Hepatocyte (in vitro differentiated cells): Measurements from ENCODE around the gene RIMBP2. TPM values are rescaled to one million over a fixed set of nuclear protein-coding genes. Genes with fewer than 3 reads are reported as not detected.

Source experiments
- DNase-seq: peaks from one replicate; pipeline ENCODE4 v3.0.0-alpha.2; 2016; ENCODE audit warnings: low spot score
- H2AFZ ChIP-seq: fragments of 200-600 bp; sonication (generic); 2 replicates; pipeline ENCODE4 v1.6.0; 2016; ENCODE audit warnings: antibody characterized with exemption, mild to moderate bottlenecking
- H3K27ac ChIP-seq: fragments of 200-600 bp; sonication (generic); 2 replicates; pipeline ENCODE4 v1.5.1; 2016; ENCODE audit warnings: mild to moderate bottlenecking
- H3K27me3 ChIP-seq: fragments of 200-600 bp; sonication (generic); 2 replicates; pipeline ENCODE4 v1.6.1; 2016
- H3K36me3 ChIP-seq: fragments of 200-600 bp; sonication (generic); replicated peaks from 2 replicates; pipeline ENCODE4 v1.5.1; 2016; ENCODE audit warnings: low read depth; ENCODE audit not compliant: insufficient read depth
- H3K4me1 ChIP-seq: fragments of 200-600 bp; sonication (generic); 2 replicates; pipeline ENCODE4 v1.5.1; 2016; ENCODE audit warnings: mild to moderate bottlenecking, moderate library complexity; ENCODE audit not compliant: insufficient read depth
- H3K4me2 ChIP-seq: fragments of 200-600 bp; sonication (generic); 2 replicates; pipeline ENCODE4 v1.6.0; 2016
- H3K4me3 ChIP-seq: fragments of 200-600 bp; sonication (generic); 2 replicates; pipeline ENCODE4 v1.5.1; 2016; ENCODE audit warnings: mild to moderate bottlenecking
- H3K79me2 ChIP-seq: fragments of 200-600 bp; sonication (generic); 2 replicates; pipeline ENCODE4 v1.6.0; 2017; ENCODE audit warnings: mild to moderate bottlenecking
- H3K9me2 ChIP-seq: fragments of 200-600 bp; sonication (generic); replicated peaks from 2 replicates; pipeline ENCODE4 v1.6.0; 2017; ENCODE audit warnings: mild to moderate bottlenecking; ENCODE audit not compliant: insufficient read depth
- H3K9me3 ChIP-seq: fragments of 200-600 bp; sonication (generic); 2 replicates; pipeline ENCODE4 v1.5.1; 2016; ENCODE audit warnings: low read depth, mild to moderate bottlenecking
- H4K20me1 ChIP-seq: fragments of 200-600 bp; sonication (generic); 2 replicates; pipeline ENCODE4 v1.6.0; 2016; ENCODE audit warnings: mild to moderate bottlenecking; ENCODE audit not compliant: insufficient read depth, poor library complexity, severe bottlenecking
- CTCF ChIP-seq: fragments of 200-600 bp; sonication (generic); IDR thresholded peaks from 2 replicates; pipeline ENCODE4 v1.5.1; 2016; ENCODE audit warnings: antibody characterized with exemption, mild to moderate bottlenecking; ENCODE audit not compliant: poor library complexity
- EZH2 ChIP-seq: fragments of 200-600 bp; sonication (generic); IDR thresholded peaks from 2 replicates; pipeline ENCODE4 v1.6.1; 2016; ENCODE audit warnings: antibody characterized with exemption, mild to moderate bottlenecking, borderline replicate concordance
- EZH2phosphoT487 ChIP-seq: fragments of 200-600 bp; sonication (generic); IDR thresholded peaks from one replicate; pipeline ENCODE4 v1.6.1; 2018; ENCODE audit warnings: antibody characterized with exemption, mild to moderate bottlenecking, low read depth, moderate library complexity; ENCODE audit not compliant: unreplicated experiment, severe bottlenecking
- WGBS: methylation state at CpG from one replicate; pipeline ENCODE4 v1.1.6; 2016; ENCODE audit warnings: low lambda C conversion rate; ENCODE audit errors: missing lambda C conversion rate; 5-methylcytosine and 5-hydroxymethylcytosine counted together
- polyA plus RNA-seq: library from polyadenylated mRNA; unstranded; fragments of >200 nt; fragmentation: Nextera tagmentation; extraction: Ambion mirVana; gene quantifications from 2 replicates; pipeline ENCODE4 v1.2.1, GENCODE V29; 2016
- total RNA-seq: library from RNA; depleted of rRNA; stranded (reverse); fragments of >200 nt; gene quantifications from 2 replicates; pipeline ENCODE4 v1.2.3, GENCODE V29; 2014

The RIMBP2 gene
- total and polyA plus RNA-seq, 2 experiments from 2014 or later: 2.5 to 4.4 TPM

DNA sequence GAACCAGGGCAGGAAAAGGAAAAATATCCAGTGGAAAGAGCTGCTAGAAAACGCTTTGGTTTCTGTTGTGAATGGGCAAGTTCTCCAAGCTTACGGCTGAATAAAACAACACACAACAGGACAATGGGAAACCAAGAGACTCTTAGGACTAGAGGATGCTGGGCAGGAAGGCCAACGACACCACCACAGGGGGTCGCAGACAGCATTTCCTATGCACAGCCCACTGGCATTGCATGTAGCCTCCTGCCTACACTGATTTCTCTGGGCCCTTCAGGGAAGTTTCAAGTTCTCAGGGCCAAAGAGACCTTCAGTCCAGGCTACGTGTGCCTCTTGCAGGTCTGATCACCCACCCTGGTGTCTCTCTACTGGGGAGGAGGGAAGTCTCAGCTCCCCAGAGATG, 108.0 kb downstream of the RIMBP2 start:
- no peaks in the 10 kb centered on the region for H3K36me3 ChIP-seq
- DNase-seq: no peak
- H2AFZ ChIP-seq: no peak overlapping the region
- H3K4me1 ChIP-seq: no peaks in the 10 kb centered on the region
- H3K27ac ChIP-seq: no peak overlapping the region
- no peaks in the 10 kb centered on the region for H3K27me3 ChIP-seq
- H3K9me2 ChIP-seq: no peaks in the 10 kb centered on the region
- no peak overlapping the region for H3K4me2 ChIP-seq
- H4K20me1 ChIP-seq: no peaks in the 10 kb centered on the region
- no peaks in the 10 kb centered on the region for H3K9me3 ChIP-seq
- TF ChIP-seq EZH2 (no peak), CTCF (no peak), EZH2phosphoT487 (no peak)
- no peak overlapping the region for H3K4me3 ChIP-seq
- H3K79me2 ChIP-seq: no peaks in the 10 kb centered on the region
- WGBS: 67% methylated on average over 5 of the region's 5 CpGs

DNA sequence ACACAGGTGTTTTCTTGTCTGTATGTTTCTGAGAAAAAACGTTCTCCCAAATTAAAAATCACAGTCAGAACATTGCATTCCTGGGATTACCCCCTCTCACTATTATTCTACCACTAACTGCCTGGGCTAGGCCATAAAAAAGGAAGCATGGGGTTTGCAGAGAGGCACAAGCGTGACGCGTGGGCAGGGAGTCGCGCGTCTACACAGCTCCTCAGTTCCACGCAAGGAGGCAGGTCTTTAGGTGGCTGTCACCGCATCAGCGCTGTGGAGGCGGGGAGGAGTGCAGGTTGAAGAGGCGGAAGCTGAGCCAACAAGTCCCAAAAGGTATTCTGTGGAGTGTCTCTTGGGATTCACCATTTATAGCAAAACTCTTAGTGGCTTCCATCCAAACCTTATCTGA, 109.9 kb downstream of the RIMBP2 start:
- DNase-seq: no peak
- WGBS: 91% methylated on average over 12 of the region's 12 CpGs
- H2AFZ ChIP-seq: no peak overlapping the region
- no peaks in the 10 kb centered on the region for H3K4me1 ChIP-seq
- H3K27me3 ChIP-seq: no peaks in the 10 kb centered on the region
- H3K36me3 ChIP-seq: no peaks in the 10 kb centered on the region
- no peaks in the 10 kb centered on the region for H3K9me3 ChIP-seq
- no peaks in the 10 kb centered on the region for H3K9me2 ChIP-seq
- no peaks in the 10 kb centered on the region for H4K20me1 ChIP-seq
- H3K4me3 ChIP-seq: no peak overlapping the region
- TF ChIP-seq EZH2phosphoT487 (no peak), CTCF (no peak), EZH2 (no peak)
- no peak overlapping the region for H3K4me2 ChIP-seq
- no peaks in the 10 kb centered on the region for H3K79me2 ChIP-seq
- H3K27ac ChIP-seq: no peak overlapping the region

DNA sequence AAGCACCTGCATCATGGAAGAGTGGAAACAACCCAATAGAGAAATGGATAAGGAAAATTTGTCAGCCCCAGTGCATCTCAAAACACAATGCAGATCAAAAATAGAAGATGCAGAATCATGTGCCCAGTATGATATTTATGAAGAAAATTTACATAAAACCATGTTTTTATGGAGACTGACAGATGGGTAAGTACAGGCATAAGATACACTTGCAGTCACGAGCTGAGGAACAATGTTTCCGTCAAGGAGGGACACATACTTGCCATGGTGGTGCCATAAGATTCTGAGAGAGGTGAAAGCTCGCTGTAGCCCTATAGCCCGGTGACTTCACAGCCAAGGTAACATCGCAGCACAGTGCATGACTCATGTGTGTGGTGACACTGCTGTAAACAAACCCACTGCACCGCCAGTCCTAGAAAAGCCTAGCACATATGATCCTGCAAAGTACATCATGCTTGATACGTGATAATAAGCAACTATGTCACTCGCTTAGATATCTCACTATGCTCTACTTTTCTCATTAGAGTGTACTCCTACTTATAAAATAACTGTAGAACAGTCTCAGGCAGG, 112.6 kb downstream of the RIMBP2 start:
- Histone ChIP-seq H3K4me2 (no peak overlapping the region), H3K27me3 (no peaks in the 10 kb centered on the region), H3K27ac (no peak overlapping the region)

More for the DNA sequence above, 112.6 kb downstream of the RIMBP2 start:
- H3K9me2 ChIP-seq: no peaks in the 10 kb centered on the region
- no peaks in the 10 kb centered on the region for H3K79me2 ChIP-seq
- H3K4me3 ChIP-seq: no peak overlapping the region
- no peaks in the 10 kb centered on the region for H4K20me1 ChIP-seq
- H3K4me1 ChIP-seq: no peaks in the 10 kb centered on the region
- no peaks in the 10 kb centered on the region for H3K36me3 ChIP-seq
- no peaks in the 10 kb centered on the region for H3K9me3 ChIP-seq
- TF ChIP-seq EZH2 (no peak), CTCF (no peak), EZH2phosphoT487 (no peak)
- no peak overlapping the region for H2AFZ ChIP-seq
- no peak for DNase-seq
- 83% methylated on average over 8 of the region's 8 CpGs for WGBS
